HG03175 (cell line): Measurements from ENCODE around the gene GAS6.

Source experiments
- ATAC-seq: cut with Tn5 transposase; IDR thresholded peaks from one replicate; pipeline ENCODE4 v1.9.1; 2021; ENCODE audit warnings: mild to moderate bottlenecking, moderate library complexity; ENCODE audit not compliant: unreplicated experiment

The GAS6 gene

GRCh38 chr13:113888701-113889330, 24.9 kb upstream of the GAS6 start:
- no peak for ATAC-seq

DNA sequence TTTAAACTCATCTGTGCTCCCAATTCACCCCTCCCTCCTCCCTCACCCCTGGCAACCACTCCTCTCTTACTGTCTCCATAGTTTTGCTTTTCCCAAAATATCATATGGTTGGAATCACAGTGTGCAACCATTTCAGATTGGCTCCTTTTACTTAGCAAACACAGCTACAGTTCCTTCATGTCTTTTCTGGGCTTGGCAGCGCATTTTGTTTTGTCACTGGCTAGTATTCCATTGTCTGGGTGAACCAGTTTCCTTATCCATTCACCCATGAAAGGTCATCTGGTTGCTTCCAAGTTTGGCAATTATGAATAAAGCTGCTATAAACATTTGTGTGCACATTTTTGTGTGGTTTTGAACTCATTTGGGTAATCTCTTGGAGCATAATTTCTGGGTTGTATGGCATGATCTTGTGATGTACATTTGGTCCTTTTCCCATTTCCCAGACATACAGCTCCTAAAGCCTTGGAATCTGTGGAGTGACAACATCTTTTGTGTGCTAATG, 23.9 kb upstream of the GAS6 start:
- ATAC-seq = no peak

- no peak for ATAC-seq
Measured at GRCh38 chr13:113886561-113887112, 22.8 kb upstream of the GAS6 start.

GRCh38 chr13:113884821-113885220, 20.9 kb upstream of the GAS6 start:
- ATAC-seq = no peak

- ATAC-seq = no peak
Measured at GRCh38 chr13:113883921-113884804, 20.3 kb upstream of the GAS6 start.

DNA sequence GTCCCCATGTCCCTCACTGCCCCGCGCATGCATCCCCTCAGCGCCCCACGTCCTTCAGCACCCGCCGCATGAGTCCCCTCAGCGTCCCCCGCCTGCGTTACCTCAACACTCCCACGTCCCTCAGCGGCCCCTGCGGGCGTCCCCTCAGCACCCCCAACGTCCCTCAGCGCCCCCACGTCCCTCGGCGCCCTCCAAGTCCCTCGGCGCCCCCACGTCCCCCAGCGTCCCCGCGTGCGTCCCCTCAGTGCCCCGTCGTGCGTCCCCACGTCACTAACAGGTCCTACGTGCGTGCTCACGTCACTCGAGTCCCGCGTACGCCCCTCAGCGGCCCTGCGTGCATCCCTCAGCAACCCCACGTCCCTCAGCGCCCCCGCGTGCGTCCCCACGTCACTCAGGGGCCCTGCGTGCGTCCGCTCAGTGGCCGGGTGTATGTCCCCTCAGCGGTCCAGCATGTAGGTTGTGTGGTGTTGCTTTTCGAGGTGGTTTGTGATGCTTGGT, 19.5 kb upstream of the GAS6 start:
- no peak for ATAC-seq

DNA sequence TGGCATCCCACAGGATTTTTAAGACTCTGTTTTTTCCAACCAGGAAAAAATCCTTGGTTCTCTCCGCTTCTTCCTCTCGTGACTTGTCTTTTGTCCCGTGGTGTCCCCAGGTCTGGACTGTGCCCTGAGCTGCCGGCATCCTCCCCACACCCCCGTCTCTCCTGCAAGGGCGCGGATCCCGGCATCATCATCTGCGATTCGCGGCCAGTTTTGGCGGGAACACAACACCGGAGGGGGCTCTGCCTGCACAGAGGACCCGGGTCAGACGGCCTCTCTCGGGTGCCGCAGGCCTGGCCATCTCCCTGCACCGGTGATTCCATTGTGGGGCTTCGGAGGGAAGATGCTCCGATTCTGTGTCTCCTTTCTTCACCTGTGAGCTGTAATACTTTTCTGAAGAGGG, 18.8 kb upstream of the GAS6 start:
- ATAC-seq = no peak

GRCh38 chr13:113882267-113882630, 18.4 kb upstream of the GAS6 start:
- ATAC-seq = no peak

DNA sequence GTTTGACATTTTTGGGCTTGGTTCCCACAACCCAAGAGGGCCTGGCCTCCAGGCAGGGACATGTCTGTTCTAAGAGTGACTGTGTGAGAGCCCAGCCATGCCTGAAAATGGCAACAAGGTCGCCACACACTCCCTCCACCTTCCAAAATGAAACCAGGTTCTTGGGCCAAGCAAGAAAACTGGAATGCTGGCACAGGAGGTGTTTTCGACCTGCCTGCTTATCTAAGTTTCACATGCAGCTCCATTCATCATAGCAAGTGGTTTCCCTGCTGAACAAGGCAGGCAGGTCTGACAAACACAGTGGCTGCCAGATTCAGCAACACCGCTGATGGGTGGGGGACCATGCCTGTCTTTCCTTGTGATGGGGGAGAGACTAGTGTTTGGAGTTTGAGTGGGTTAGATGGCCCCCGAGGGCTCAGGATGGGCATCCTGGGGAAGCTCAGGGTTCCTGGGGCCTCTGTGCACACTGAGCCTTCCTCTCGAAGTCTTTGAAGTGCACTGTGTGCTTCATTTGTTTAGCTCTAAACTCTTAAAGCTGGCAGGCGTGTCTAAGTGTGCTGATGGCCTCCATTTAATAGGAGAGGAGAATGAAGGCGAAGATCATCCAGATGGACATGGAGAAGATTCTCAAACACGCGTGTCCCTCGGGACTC, 17.9 kb upstream of the GAS6 start:
- ATAC-seq = no peak

GRCh38 chr13:113880651-113881611, 17.1 kb upstream of the GAS6 start:
- no peak for ATAC-seq

DNA sequence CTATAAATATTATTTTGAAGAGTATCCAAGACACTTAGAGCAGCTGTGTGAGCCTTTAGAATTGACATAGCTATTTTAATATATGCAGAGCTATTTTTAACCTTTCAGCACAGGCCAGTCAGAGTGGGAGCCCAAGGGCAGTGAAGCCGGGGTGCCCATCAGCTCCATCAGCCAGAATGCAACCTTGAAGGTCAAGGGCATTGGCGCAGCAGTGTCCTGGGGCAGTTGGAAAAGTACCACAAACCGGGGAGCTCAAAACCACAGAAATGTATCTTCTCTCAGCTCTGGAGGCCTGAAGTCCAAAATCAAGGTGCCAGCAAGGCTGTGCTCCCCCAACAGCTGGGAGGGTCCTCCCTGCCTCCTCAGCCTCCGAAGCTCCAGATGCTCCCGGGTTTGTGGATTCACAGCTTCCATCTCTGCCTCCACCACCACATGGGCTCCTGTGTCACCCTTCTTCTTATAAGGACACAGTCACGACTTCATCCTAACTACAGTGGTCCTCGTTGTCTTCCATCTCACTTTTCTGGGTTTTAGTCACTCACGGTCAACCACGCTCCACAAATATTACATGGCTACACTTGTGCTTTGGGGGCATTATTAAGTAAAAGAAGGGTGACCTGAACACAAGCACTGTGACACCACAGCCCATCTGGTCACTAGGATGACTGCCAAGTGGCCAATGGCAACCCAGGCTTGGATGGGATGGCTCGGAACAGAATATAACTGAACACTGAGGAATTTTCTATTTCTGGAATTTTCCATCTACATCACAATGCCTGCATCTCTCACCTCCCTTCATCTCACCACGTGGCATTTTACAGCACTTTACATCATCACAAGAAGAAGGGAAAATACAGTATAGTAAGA, 15.9 kb upstream of the GAS6 start:
- no peak for ATAC-seq

- no peak for ATAC-seq
Measured at GRCh38 chr13:113879017-113879416, 15.1 kb upstream of the GAS6 start.

- no peak for ATAC-seq
Measured at GRCh38 chr13:113877149-113877990, 13.5 kb upstream of the GAS6 start.

GRCh38 chr13:113876346-113877148, 12.7 kb upstream of the GAS6 start:
- no peak for ATAC-seq

DNA sequence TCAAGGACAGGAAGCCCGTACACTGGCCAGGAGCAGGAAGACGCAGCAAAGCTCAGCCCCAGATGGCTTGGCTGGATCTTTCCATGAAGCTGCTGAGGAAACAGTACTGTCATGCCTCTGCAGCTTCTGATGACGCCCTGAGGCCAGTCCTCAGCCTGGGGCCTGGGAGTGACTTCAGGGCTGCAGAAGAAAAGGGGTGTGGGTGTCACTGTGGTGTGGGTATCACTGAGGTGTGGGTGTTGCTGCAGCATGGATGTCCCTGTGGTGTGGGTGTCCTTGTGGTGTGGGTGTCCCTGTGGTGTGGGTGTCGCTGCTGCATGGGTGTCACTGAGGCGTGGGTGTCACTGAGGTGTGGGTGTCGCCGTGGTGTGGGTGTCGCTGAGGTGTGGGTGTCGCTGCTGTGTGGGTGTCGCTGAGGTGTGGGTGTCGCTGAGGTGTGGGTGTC, 12.0 kb upstream of the GAS6 start:
- no peak for ATAC-seq

GRCh38 chr13:113875429-113875815, 11.5 kb upstream of the GAS6 start:
- no peak for ATAC-seq
